IMR-90 (cell line): ENCODE measurements around the gene DAPK1. TPM values are rescaled to one million over a fixed set of nuclear protein-coding genes. Genes with fewer than 3 reads are reported as not detected.

Source experiments
- ATAC-seq: fragments of 200-7000 bp; cut with Tn5 transposase; 2 replicates; pipeline ENCODE4 v1.9.1; 2020; ENCODE audit warnings: low read depth, mild to moderate bottlenecking, moderate library complexity
- BruUV-seq: library from RNA; stranded (reverse); fragments of 400-500 nt; replicated peaks from 2 replicates; lab custom pipeline; 2021; lab: Mats Ljungman, UMichigan
- CTCF ChIA-PET: fragments of 300-600 bp; formaldehyde crosslinking; extraction: SDS; loops from one replicate; lab custom pipeline; 2021; ENCODE audit warnings: antibody characterized with exemption; lab: Yijun Ruan, JAX
- POLR2A ChIA-PET: fragments of 300-600 bp; sonication (Branson Sonifier 250); formaldehyde crosslinking; loops from one replicate; lab custom pipeline; 2022; ENCODE audit warnings: antibody characterized with exemption; ENCODE audit not compliant: unreplicated experiment; lab: Charles Lee
- DNase-seq: peaks from one replicate; pipeline ENCODE4 v3.0.0; 2013
- H2AFZ ChIP-seq: replicated peaks from 2 replicates; pipeline ENCODE3; 2013; ENCODE audit warnings: low read length, mild to moderate bottlenecking; ENCODE audit not compliant: poor library complexity
- H2AK5ac ChIP-seq: 2 replicates; pipeline ENCODE4 v1.6.1; 2013; ENCODE audit warnings: low read depth, low read length, inconsistent platforms
- H2AK9ac ChIP-seq: replicated peaks from 2 replicates; pipeline ENCODE3; 2013; ENCODE audit warnings: mild to moderate bottlenecking, low read depth, low read length, moderate library complexity; ENCODE audit not compliant: poor library complexity
- H2BK120ac ChIP-seq: 2 replicates; pipeline ENCODE4 v1.6.1; 2013; ENCODE audit warnings: low read depth, low read length, inconsistent platforms
- H2BK15ac ChIP-seq: 3 replicates; pipeline ENCODE4 v1.6.1; 2013; ENCODE audit warnings: low read depth, low read length, inconsistent platforms
- H2BK20ac ChIP-seq: 2 replicates; pipeline ENCODE4 v1.6.1; 2013; ENCODE audit warnings: low read depth, mild to moderate bottlenecking, inconsistent platforms, low read length, moderate library complexity
- H2BK5ac ChIP-seq: 2 replicates; pipeline ENCODE4 v1.6.1; 2013; ENCODE audit warnings: mild to moderate bottlenecking, low read depth, low read length, inconsistent platforms; ENCODE audit not compliant: poor library complexity, severe bottlenecking
- H3K14ac ChIP-seq: replicated peaks from 2 replicates; pipeline ENCODE4 v1.6.1; 2013; ENCODE audit warnings: low read depth, low read length, inconsistent platforms
- H3K18ac ChIP-seq: 2 replicates; pipeline ENCODE4 v1.6.1; 2013; ENCODE audit warnings: low read depth, low read length, control low read depth
- H3K23ac ChIP-seq: 2 replicates; pipeline ENCODE4 v1.6.1; 2013; ENCODE audit warnings: low read depth, low read length, inconsistent platforms
- H3K27ac ChIP-seq: 2 replicates; pipeline ENCODE4 v1.5.1; 2013; ENCODE audit warnings: mild to moderate bottlenecking, control low read depth, low read length; ENCODE audit not compliant: insufficient read depth
- H3K27me3 ChIP-seq: 2 replicates; pipeline ENCODE4 v1.6.1; 2013; ENCODE audit warnings: low read length; ENCODE audit not compliant: control insufficient read depth, insufficient read depth
- H3K36me3 ChIP-seq: 2 replicates; pipeline ENCODE4 v1.6.1; 2013; ENCODE audit warnings: low read length, mixed read lengths; ENCODE audit not compliant: control insufficient read depth, insufficient read depth
- H3K4ac ChIP-seq: 2 replicates; pipeline ENCODE4 v1.6.1; 2013; ENCODE audit warnings: low read depth, low read length, inconsistent platforms
- H3K4me1 ChIP-seq: 2 replicates; pipeline ENCODE4 v1.6.1; 2013; ENCODE audit warnings: low read length, mixed read lengths; ENCODE audit not compliant: control insufficient read depth, insufficient read depth
- H3K4me2 ChIP-seq: 2 replicates; pipeline ENCODE4 v1.6.1; 2013; ENCODE audit warnings: low read depth, mild to moderate bottlenecking, control low read depth, low read length, moderate library complexity
- H3K4me3 ChIP-seq: 2 replicates; pipeline ENCODE4 v1.5.1; 2013; ENCODE audit warnings: low read depth, mild to moderate bottlenecking, control low read depth, low read length, moderate library complexity; ENCODE audit not compliant: insufficient read depth
- H3K56ac ChIP-seq: 2 replicates; pipeline ENCODE4 v1.6.1; 2013; ENCODE audit warnings: low read length, inconsistent platforms; ENCODE audit not compliant: insufficient read depth; ENCODE audit errors: extremely low read depth
- H3K79me1 ChIP-seq, 2 experiments: 2 replicates each; pipeline ENCODE4 v1.6.1; 2013; ENCODE audit warnings: low read length in 2 of 2, inconsistent platforms in 1 of 2, low read depth in 1 of 2
- H3K9ac ChIP-seq: 2 replicates; pipeline ENCODE4 v1.6.1; 2013; ENCODE audit warnings: low read depth, low read length, control low read depth
- H3K9me1 ChIP-seq: 2 replicates; pipeline ENCODE4 v1.6.1; 2013; ENCODE audit warnings: low read length, inconsistent platforms; ENCODE audit not compliant: insufficient read depth
- H3K9me3 ChIP-seq: 2 replicates; pipeline ENCODE4 v1.6.1; 2013; ENCODE audit warnings: low read length; ENCODE audit not compliant: control insufficient read depth, insufficient read depth
- H4K20me1 ChIP-seq: 2 replicates; pipeline ENCODE4 v1.6.1; 2013; ENCODE audit warnings: low read length, inconsistent platforms; ENCODE audit not compliant: insufficient read depth
- H4K5ac ChIP-seq: 2 replicates; pipeline ENCODE4 v1.6.1; 2013; ENCODE audit warnings: mild to moderate bottlenecking, low read depth, low read length, control low read depth
- H4K8ac ChIP-seq, 2 experiments: 2 replicates each; pipeline ENCODE4 v1.6.1; 2013; ENCODE audit warnings: low read depth in 2 of 2, low read length in 2 of 2, control low read depth in 1 of 2, inconsistent platforms in 1 of 2
- H4K91ac ChIP-seq: 2 replicates; pipeline ENCODE4 v1.6.1; 2013; ENCODE audit warnings: low read depth, low read length, inconsistent platforms; ENCODE audit not compliant: insufficient read depth
- MAFK ChIP-seq: IDR thresholded peaks from 2 replicates; pipeline ENCODE4 v1.6.1; 2012; ENCODE audit warnings: low read depth, low read length, improper control_type of control experiment
- RCOR1 ChIP-seq: IDR thresholded peaks from 2 replicates; pipeline ENCODE4 v1.6.1; 2012; ENCODE audit warnings: mild to moderate bottlenecking, low read length, improper control_type of control experiment; ENCODE audit not compliant: insufficient replicate concordance
- SMC3 ChIP-seq: fragments of 150-350 bp; IDR thresholded peaks from 2 replicates; pipeline ENCODE4 v1.6.1; 2016; ENCODE audit warnings: low read depth, mild to moderate bottlenecking, antibody characterized with exemption, low read length, moderate library complexity
- WGBS, 2 experiments: methylation state at CpG; one replicate each; pipeline versions ENCODE4 v1.1.5 to v1.1.7; 2013; ENCODE audit warnings: missing lambda C conversion rate in 2 of 2; ENCODE audit not compliant: insufficient read length in 1 of 2; ENCODE audit errors: extremely low coverage in 2 of 2; 5-methylcytosine and 5-hydroxymethylcytosine counted together
- dilution Hi-C: fragments of 300-500 bp; cut with HindIII; formaldehyde crosslinking; loops from one replicate; pipeline ENCODE4 v1.14.3; 2018; ENCODE audit warnings: low sequenced_read_pairs; ENCODE audit not compliant: unreplicated experiment
- in situ Hi-C: fragments of 300-500 bp; cut with MboI; formaldehyde crosslinking; loops from 3 replicates; pipeline ENCODE4 v1.14.3; 2019; ENCODE audit warnings: low sequenced_read_pairs, inconsistent platforms, mixed read lengths
- intact Hi-C: fragments of 100-400 bp; cut with micrococcal nuclease; formaldehyde crosslinking; loops from 2 replicates; pipeline ENCODE4 v1.10.0; 2022
- polyA plus RNA-seq, 3 experiments: library from polyadenylated mRNA; depleted of rRNA; stranded (reverse); fragments of >200 nt; gene quantifications; 2 replicates each; pipeline ENCODE4 v1.2.3, GENCODE V29; 2012; ENCODE audit warnings: low replicate concordance in 1 of 3
- total RNA-seq: library from RNA; depleted of rRNA; stranded (reverse); fragments of >200 nt; gene quantifications from 2 replicates; pipeline ENCODE4 v1.2.3, GENCODE V29; 2012

The DAPK1 gene
- total and polyA plus RNA-seq, 2 of the 4 experiments (the other 2 are of a cell fraction), result under 0.01 to 0.03 TPM

GRCh38 chr9:87746186-87746585 lies 248.5 kb downstream of the DAPK1 start:
- no peaks in the 10 kb centered on the region for H3K36me3 ChIP-seq
- peaks cover 2% of the 10 kb centered on the region; the same call in 1 of the 2 replicates for H3K9me1 ChIP-seq
- no peak overlapping the region for H3K18ac ChIP-seq
- H2BK15ac ChIP-seq, result no peak overlapping the region
- WGBS, 2 experiments, result no CpG with 5 or more reads among the region's 4 CpGs
- no peaks in the 10 kb centered on the region for H3K4me1 ChIP-seq
- H2BK20ac ChIP-seq, result no peak overlapping the region
- H3K9me3 ChIP-seq, result peaks cover 2% of the 10 kb centered on the region; the same call in 1 of the 2 replicates
- no peak overlapping the region for H2AK9ac ChIP-seq
- peaks cover 5% of the 10 kb centered on the region for H3K27me3 ChIP-seq
- ChIA-PET POLR2A (no interaction called here), CTCF (no interaction called here)
- H3K14ac ChIP-seq, result no peak overlapping the region
- no peak overlapping the region for H2BK5ac ChIP-seq
- no peak overlapping the region for H4K91ac ChIP-seq
- no peak overlapping the region for H4K5ac ChIP-seq
- H3K79me1 ChIP-seq, result no peaks in the 10 kb centered on the region
- no peak overlapping the region for H3K9ac ChIP-seq
- no peak overlapping the region for H3K4ac ChIP-seq
- H3K56ac ChIP-seq, result no peak overlapping the region
- H3K23ac ChIP-seq, result no peak overlapping the region
- H2BK120ac ChIP-seq, result no peak overlapping the region
- no peak for ATAC-seq
- no peak overlapping the region for H3K27ac ChIP-seq
- intact Hi-C loops, result no loop called here
- H3K4me2 ChIP-seq, result no peak overlapping the region
- DNase-seq, result no peak
- H4K8ac ChIP-seq, result no peak overlapping the region
- no peak overlapping the region for H3K4me3 ChIP-seq
- no peak overlapping the region for H2AK5ac ChIP-seq
- in situ Hi-C loops, result no loop called here
- no peak overlapping the region for H2AFZ ChIP-seq
- TF ChIP-seq MAFK, result no peak
- no peak for TF ChIP-seq RCOR1
- TF ChIP-seq SMC3, result no peak
- dilution Hi-C loops, result no loop called here
- H4K20me1 ChIP-seq, result no peaks in the 10 kb centered on the region
- BruUV-seq, result no TSS peak
